GM12872 (cell line): ENCODE measurements around the gene MPC2.

Source experiments
- TF ChIP-seq, protein P1 (sequence below): IDR thresholded peaks from 3 replicates; pipeline ENCODE4 v1.5.1; 2011; ENCODE audit warnings: low read depth, mild to moderate bottlenecking, low read length, moderate library complexity; ENCODE audit not compliant: insufficient read depth

The MPC2 gene

DNA sequence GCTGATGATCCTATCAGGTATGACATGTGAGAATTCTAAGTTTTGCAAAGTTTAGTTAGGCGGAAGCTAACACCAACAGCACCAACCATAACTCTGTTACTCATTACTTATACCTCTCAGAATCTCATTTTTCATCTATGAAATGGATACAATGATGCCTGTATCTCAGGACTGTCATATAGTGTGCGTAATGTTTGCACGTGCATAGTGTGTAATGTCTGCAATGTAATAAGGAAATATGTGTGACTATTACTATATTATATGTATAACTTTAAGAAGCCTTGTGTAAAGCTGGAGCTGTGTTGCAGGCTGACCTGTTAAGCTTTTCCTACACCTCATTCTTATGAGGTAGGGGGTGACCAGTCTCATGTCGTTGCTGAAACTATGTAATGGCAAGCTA is 36.0 kb downstream of the MPC2 start:
- TF ChIP-seq, protein P1, sequence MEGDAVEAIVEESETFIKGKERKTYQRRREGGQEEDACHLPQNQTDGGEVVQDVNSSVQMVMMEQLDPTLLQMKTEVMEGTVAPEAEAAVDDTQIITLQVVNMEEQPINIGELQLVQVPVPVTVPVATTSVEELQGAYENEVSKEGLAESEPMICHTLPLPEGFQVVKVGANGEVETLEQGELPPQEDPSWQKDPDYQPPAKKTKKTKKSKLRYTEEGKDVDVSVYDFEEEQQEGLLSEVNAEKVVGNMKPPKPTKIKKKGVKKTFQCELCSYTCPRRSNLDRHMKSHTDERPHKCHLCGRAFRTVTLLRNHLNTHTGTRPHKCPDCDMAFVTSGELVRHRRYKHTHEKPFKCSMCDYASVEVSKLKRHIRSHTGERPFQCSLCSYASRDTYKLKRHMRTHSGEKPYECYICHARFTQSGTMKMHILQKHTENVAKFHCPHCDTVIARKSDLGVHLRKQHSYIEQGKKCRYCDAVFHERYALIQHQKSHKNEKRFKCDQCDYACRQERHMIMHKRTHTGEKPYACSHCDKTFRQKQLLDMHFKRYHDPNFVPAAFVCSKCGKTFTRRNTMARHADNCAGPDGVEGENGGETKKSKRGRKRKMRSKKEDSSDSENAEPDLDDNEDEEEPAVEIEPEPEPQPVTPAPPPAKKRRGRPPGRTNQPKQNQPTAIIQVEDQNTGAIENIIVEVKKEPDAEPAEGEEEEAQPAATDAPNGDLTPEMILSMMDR = no peak

- TF ChIP-seq, protein P1 = no peak
These were observed 37.6 kb downstream of the MPC2 start for GRCh38 chr1:167899253-167899681.

DNA sequence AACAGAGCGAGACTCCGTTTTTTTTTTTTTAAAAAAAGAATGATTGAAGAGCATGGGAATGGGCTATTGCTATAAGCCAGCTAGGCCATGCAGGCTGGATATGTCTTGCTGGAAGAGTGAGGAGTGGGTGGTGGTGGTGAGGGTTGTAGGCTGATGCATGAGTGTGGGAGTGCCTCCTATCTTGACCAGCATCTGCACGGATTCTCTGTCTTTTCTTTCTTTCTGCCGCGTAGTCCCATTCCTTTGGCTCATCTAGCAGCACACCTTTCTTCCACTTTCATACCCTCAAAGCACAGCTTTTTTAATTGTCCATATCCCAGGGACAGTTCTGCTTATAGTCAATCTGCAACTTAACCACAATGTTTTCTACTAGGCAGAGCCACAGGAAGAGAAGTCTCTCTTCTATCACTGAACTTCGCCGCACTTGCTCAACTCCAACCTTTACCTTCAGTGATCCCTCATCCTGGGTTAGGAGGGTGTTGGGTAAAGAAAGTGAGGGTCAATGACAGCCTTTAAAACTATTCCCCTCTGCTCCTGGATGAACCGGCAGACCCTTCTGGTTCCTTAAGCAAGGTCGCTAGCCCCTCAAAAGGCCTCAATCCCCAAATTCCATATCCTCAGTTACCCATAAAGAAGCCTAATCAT is 38.2 kb downstream of the MPC2 start:
- TF ChIP-seq, protein P1 = no peak

DNA sequence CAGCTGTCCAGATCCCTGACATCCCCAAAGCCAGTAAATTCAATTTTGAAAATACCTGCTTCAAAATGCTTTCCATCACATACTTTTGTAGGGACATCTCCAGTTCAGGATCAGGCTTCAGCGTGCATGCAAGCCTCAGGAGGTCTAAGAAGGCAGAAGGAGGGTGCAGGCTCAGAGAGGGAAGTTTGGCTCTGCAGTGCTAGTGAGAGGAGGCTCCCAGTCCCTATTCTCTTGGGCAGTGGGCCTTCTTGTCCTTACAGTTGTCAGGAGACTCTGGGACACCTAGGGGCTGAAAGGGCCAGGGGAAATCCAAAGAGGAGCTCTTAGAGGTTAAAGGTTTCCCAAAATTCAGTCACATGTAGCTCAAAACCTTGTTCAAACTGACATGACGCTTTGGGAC is 43.1 kb downstream of the MPC2 start:
- TF ChIP-seq, protein P1 = no peak

DNA sequence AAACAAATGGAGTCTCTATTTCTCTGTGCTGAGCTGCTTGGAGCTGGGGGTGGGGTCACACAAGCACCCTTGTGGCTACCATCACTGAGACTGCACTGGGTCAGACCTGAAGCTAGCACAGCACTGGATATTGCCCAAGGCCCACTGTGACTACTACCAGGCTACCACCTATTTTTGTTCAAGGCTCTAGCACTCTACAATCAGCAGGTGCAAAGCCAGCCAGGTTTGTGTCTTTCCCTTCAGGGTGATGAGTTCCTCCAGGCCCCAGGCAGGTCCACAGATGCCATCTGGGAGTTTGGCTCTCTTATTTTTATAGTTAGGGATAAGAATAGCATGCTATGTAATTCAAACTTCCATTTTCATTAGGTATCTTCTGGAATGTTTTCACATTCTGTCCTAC is 46.5 kb downstream of the MPC2 start:
- TF ChIP-seq, protein P1 = no peak

DNA sequence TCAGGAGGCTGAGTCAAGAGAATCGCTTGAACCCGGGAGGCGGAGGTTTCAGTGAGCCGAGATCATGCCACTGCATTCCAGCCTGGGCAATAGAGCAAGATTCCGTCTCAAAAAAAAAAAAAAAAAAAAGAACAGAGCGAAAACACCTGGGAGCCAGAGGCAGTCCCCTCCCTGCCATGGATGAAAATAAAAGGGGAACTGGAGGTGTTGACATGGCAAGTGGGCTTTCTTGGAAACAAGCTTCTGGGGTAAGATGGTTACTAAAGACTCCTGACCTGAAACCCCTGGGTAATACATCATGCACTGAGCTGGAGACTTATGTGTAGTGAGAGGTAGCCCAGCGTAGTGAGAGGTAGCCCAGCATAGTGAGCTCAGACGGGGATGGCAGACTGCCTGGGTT is 54.5 kb downstream of the MPC2 start:
- TF ChIP-seq, protein P1 = no peak

DNA sequence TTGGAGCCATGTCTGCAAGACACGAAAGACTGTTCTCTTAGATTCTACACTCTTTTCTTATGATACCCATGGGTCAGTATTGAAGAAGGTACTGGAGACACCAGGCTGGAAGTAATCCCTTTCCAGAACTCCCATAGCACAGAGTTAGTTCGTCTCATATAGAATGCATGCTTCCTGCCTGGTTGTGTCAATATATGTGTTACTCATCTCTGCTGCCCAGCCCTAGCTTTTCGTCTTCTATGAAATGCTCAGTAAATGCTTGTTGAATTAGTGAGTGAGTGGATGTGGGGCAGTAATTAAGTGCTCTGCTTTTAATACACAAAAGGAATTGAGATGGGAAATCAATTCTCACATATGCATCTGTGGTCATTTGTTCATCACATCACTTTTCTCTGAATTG is 55.1 kb downstream of the MPC2 start:
- TF ChIP-seq, protein P1 = no peak
